Bronchial epithelial cell (primary cell): ENCODE data around the gene GNPTAB. TPM values are rescaled to one million over a fixed set of nuclear protein-coding genes. Genes with fewer than 3 reads are reported as not detected.
"Not testable (repeated sequence)": the region's sequence is repeated elsewhere in the genome, so short reads cannot be mapped to it uniquely, and the experiment has no call there.

Source experiments
- DNase-seq: peaks from one replicate; pipeline ENCODE4 v3.0.0-alpha.2; 2010; ENCODE audit warnings: low read depth
- FAIRE-seq: peaks from 2 replicates; lab custom pipeline; 2011; peaks lifted over from hg19 to GRCh38; lab: Jason Lieb, UNC
- H3K27me3 ChIP-seq: 2 replicates; pipeline ENCODE4 v1.5.1; 2011; ENCODE audit warnings: low read length; ENCODE audit not compliant: control insufficient read depth, insufficient read depth
- H3K36me3 ChIP-seq: 2 replicates; pipeline ENCODE4 v1.5.1; 2011; ENCODE audit warnings: low read length; ENCODE audit not compliant: control insufficient read depth, insufficient read depth
- H3K4me3 ChIP-seq: 2 replicates; pipeline ENCODE4 v1.5.1; 2011; ENCODE audit warnings: mild to moderate bottlenecking, low read depth, low read length, control low read depth
- CTCF ChIP-seq: IDR thresholded peaks from 2 replicates; pipeline ENCODE4 v1.5.1; 2011; ENCODE audit warnings: mild to moderate bottlenecking, moderate library complexity, low read length, control low read depth, inconsistent platforms; ENCODE audit not compliant: insufficient read depth, severe bottlenecking
- total RNA-seq: library from RNA; depleted of rRNA; stranded (reverse); fragments of >200 nt; gene quantifications from 2 replicates; pipeline ENCODE4 v1.2.1, GENCODE V29; 2014

Gene GNPTAB
- total RNA-seq, 1 donor from 2014 or later, result 15.8 TPM

GRCh38 chr12:101859664-101860607 is 29.2 kb upstream of the GNPTAB start:
- H3K27me3 ChIP-seq, result no peaks in the 10 kb centered on the region
- FAIRE-seq, result no peak
- H3K36me3 ChIP-seq, result no peaks in the 10 kb centered on the region
- peak; percentile 57 for DNase-seq
- no peak overlapping the region for H3K4me3 ChIP-seq
- TF ChIP-seq CTCF, result no peak

GRCh38 chr12:101858361-101858760 is 27.6 kb upstream of the GNPTAB start:
- H3K4me3 ChIP-seq, result no peak overlapping the region
- no peak for FAIRE-seq
- H3K36me3 ChIP-seq, result no peaks in the 10 kb centered on the region
- TF ChIP-seq CTCF, result no peak
- no peaks in the 10 kb centered on the region for H3K27me3 ChIP-seq
- no peak for DNase-seq

GRCh38 chr12:101857043-101857558 is 26.3 kb upstream of the GNPTAB start:
- H3K27me3 ChIP-seq, result no peaks in the 10 kb centered on the region
- TF ChIP-seq CTCF, result no peak
- peak; percentile 82 for DNase-seq
- no peaks in the 10 kb centered on the region for H3K36me3 ChIP-seq
- H3K4me3 ChIP-seq, result no peak overlapping the region
- no peak for FAIRE-seq

GRCh38 chr12:101856614-101857013 is 25.9 kb upstream of the GNPTAB start:
- DNase-seq, H3K4me3 ChIP-seq, FAIRE-seq: not testable (repeated sequence)

GRCh38 chr12:101855976-101856375 is 25.2 kb upstream of the GNPTAB start:
- Histone ChIP-seq H3K27me3 (no peaks in the 10 kb centered on the region), H3K4me3 (no peak overlapping the region), H3K36me3 (no peaks in the 10 kb centered on the region)
- DNase-seq, result no peak
- no peak for FAIRE-seq
- no peak for TF ChIP-seq CTCF

More at GRCh38 chr12:101856614-101857013, 25.9 kb upstream of the GNPTAB start:
- H3K27me3 ChIP-seq, H3K36me3 ChIP-seq: not testable (repeated sequence)

- H3K4me3 ChIP-seq, result no peak overlapping the region
- no peaks in the 10 kb centered on the region for H3K27me3 ChIP-seq
- no peaks in the 10 kb centered on the region for H3K36me3 ChIP-seq
- peak; percentile 83 for DNase-seq
- no peak for FAIRE-seq
- TF ChIP-seq CTCF, result no peak
These were observed 24.7 kb upstream of the GNPTAB start for GRCh38 chr12:101855364-101855884.
